H1 (cell line): ENCODE data around the gene DNAH10. TPM values are rescaled to one million over a fixed set of nuclear protein-coding genes. Genes with fewer than 3 reads are reported as not detected.

Experiments used
- CTCF ChIA-PET: fragments of 300-600 bp; sonication (Branson Sonifier 250); formaldehyde crosslinking; loops from one replicate; lab custom pipeline; 2021; ENCODE audit not compliant: partially characterized antibody; lab: Charles Lee
- POLR2A ChIA-PET: fragments of 300-600 bp; sonication (Branson Sonifier 250); formaldehyde crosslinking; loops from one replicate; lab custom pipeline; 2021; ENCODE audit warnings: inconsistent platforms; ENCODE audit not compliant: partially characterized antibody; lab: Charles Lee
- DNase-seq, 2 experiments: peaks; one replicate each; pipeline versions ENCODE4 v3.0.0 to v3.0.0-alpha.2; 2010 to 2022; ENCODE audit warnings: low spot score in 2 of 2, low read depth in 1 of 2, mixed read lengths in 1 of 2
- FAIRE-seq: peaks from 2 replicates; lab custom pipeline; 2011; peaks lifted over from hg19 to GRCh38; lab: Jason Lieb, UNC
- H2AFZ ChIP-seq: 2 replicates; pipeline ENCODE4 v1.8.1; 2012; ENCODE audit warnings: low read length, inconsistent platforms
- H2AK5ac ChIP-seq: 2 replicates; pipeline ENCODE4 v1.6.1; 2013; ENCODE audit warnings: low read depth, low read length
- H2BK120ac ChIP-seq: replicated peaks from 2 replicates; pipeline ENCODE3; 2013; ENCODE audit warnings: low read depth, low read length, inconsistent platforms
- H2BK12ac ChIP-seq: 2 replicates; pipeline ENCODE4 v1.6.1; 2013; ENCODE audit warnings: low read depth, low read length
- H2BK15ac ChIP-seq: 2 replicates; pipeline ENCODE4 v1.6.1; 2013; ENCODE audit warnings: low read length
- H2BK20ac ChIP-seq: 2 replicates; pipeline ENCODE4 v1.6.1; 2013; ENCODE audit warnings: low read length
- H2BK5ac ChIP-seq: 2 replicates; pipeline ENCODE4 v1.6.1; 2013; ENCODE audit warnings: low read depth, low read length
- H3K14ac ChIP-seq: 2 replicates; pipeline ENCODE4 v1.6.1; 2013; ENCODE audit warnings: inconsistent platforms; ENCODE audit not compliant: insufficient read length
- H3K18ac ChIP-seq: 2 replicates; pipeline ENCODE4 v1.6.1; 2013; ENCODE audit warnings: low read length; ENCODE audit errors: extremely low read depth
- H3K23ac ChIP-seq: 2 replicates; pipeline ENCODE4 v1.6.1; 2013; ENCODE audit warnings: inconsistent platforms; ENCODE audit not compliant: insufficient read length
- H3K23me2 ChIP-seq: 2 replicates; pipeline ENCODE4 v1.6.1; 2013; ENCODE audit warnings: low read depth, low read length
- H3K27ac ChIP-seq: 2 replicates; pipeline ENCODE4 v1.6.1; 2011; ENCODE audit warnings: low read depth, low read length, inconsistent platforms
- H3K27me3 ChIP-seq, 4 experiments: replicated peaks in 1 of 4; 1 replicate in 1 of 4; 2 replicates in 3 of 4; pipeline versions ENCODE4 v1.6.1 to v1.8.1; 2011 to 2013; ENCODE audit warnings: low read length in 3 of 4, mild to moderate bottlenecking in 3 of 4, inconsistent platforms in 2 of 4, mixed read lengths in 2 of 4, moderate library complexity in 1 of 4; ENCODE audit not compliant: control insufficient read depth in 3 of 4, insufficient read depth in 3 of 4; ENCODE audit errors: extremely low read depth in 1 of 4
- H3K36me3 ChIP-seq, 4 experiments: 2 replicates each; pipeline versions ENCODE4 v1.6.1 to v1.8.1; 2011 to 2013; ENCODE audit warnings: mild to moderate bottlenecking in 4 of 4, low read length in 3 of 4, moderate library complexity in 2 of 4, control low read depth in 1 of 4, inconsistent platforms in 1 of 4; ENCODE audit not compliant: insufficient read depth in 4 of 4, control insufficient read depth in 2 of 4
- H3K4ac ChIP-seq: replicated peaks from 2 replicates; pipeline ENCODE3; 2013; ENCODE audit warnings: low read length, low read depth, mixed read lengths, inconsistent platforms; ENCODE audit not compliant: insufficient read length
- H3K4me1 ChIP-seq, 4 experiments: replicated peaks in 1 of 4; 1 replicate in 1 of 4; 2 replicates in 3 of 4; pipeline versions ENCODE4 v1.6.1 to v1.8.1; 2011 to 2013; ENCODE audit warnings: low read length in 3 of 4, inconsistent platforms in 2 of 4, mixed read lengths in 1 of 4; ENCODE audit not compliant: insufficient read depth in 4 of 4, control insufficient read depth in 3 of 4
- H3K4me2 ChIP-seq, 2 experiments: 2 replicates each; pipeline versions ENCODE4 v1.6.1 to v1.8.1; 2011 to 2013; ENCODE audit warnings: low read depth in 2 of 2, low read length in 2 of 2, control low read depth in 1 of 2, inconsistent platforms in 1 of 2, mild to moderate bottlenecking in 1 of 2; ENCODE audit not compliant: insufficient read depth in 1 of 2
- H3K4me3 ChIP-seq, 4 experiments: fragments of 200-600, 300-600 bp in 1 of 4; sonication (generic), shearing (Covaris generic), sonication (Bioruptor Twin) in 1 of 4; 2 replicates each; pipeline versions ENCODE4 v1.5.1 to v1.8.1; 2011 to 2016; ENCODE audit warnings: low read length in 4 of 4, low read depth in 3 of 4, control low read depth in 2 of 4, inconsistent platforms in 2 of 4, mild to moderate bottlenecking in 2 of 4, mixed read lengths in 1 of 4, moderate library complexity in 1 of 4; ENCODE audit not compliant: insufficient read depth in 2 of 4; ENCODE audit errors: extremely low read depth in 1 of 4
- H3K56ac ChIP-seq: replicated peaks from 2 replicates; pipeline ENCODE3; 2013; ENCODE audit warnings: low read depth, mild to moderate bottlenecking, mixed read lengths, low read length, inconsistent platforms; ENCODE audit not compliant: insufficient read length
- H3K79me1 ChIP-seq: 2 replicates; pipeline ENCODE4 v1.6.1; 2013; ENCODE audit warnings: low read depth, low read length, control low read depth
- H3K79me2 ChIP-seq, 2 experiments: 2 replicates each; pipeline versions ENCODE4 v1.6.1 to v1.8.1; 2012 to 2013; ENCODE audit warnings: low read length in 2 of 2, mild to moderate bottlenecking in 2 of 2, inconsistent platforms in 1 of 2; ENCODE audit not compliant: insufficient read depth in 2 of 2, control insufficient read depth in 1 of 2
- H3K9ac ChIP-seq, 4 experiments: replicated peaks in 1 of 4; 1 replicate in 1 of 4; 2 replicates in 3 of 4; pipeline versions ENCODE4 v1.6.1 to v1.8.1; 2011 to 2013; ENCODE audit warnings: low read depth in 3 of 4, low read length in 3 of 4, control low read depth in 2 of 4, mild to moderate bottlenecking in 2 of 4, moderate library complexity in 2 of 4, inconsistent platforms in 1 of 4; ENCODE audit errors: extremely low read depth in 1 of 4
- H3K9me3 ChIP-seq, 2 experiments: 2 replicates each; pipeline versions ENCODE4 v1.6.1 to v1.8.1; 2012 to 2013; ENCODE audit warnings: mild to moderate bottlenecking in 2 of 2, moderate library complexity in 2 of 2, control low read depth in 1 of 2, inconsistent platforms in 1 of 2, low read depth in 1 of 2, low read length in 1 of 2, mixed read lengths in 1 of 2; ENCODE audit not compliant: insufficient read depth in 2 of 2
- H4K20me1 ChIP-seq, 2 experiments: replicated peaks in 1 of 2; 2 replicates each; pipeline versions ENCODE3 to v1.8.1; 2011 to 2013; ENCODE audit warnings: inconsistent platforms in 2 of 2, low read length in 2 of 2, mild to moderate bottlenecking in 1 of 2; ENCODE audit not compliant: insufficient read depth in 2 of 2, control insufficient read depth in 1 of 2
- H4K5ac ChIP-seq: 2 replicates; pipeline ENCODE4 v1.6.1; 2013; ENCODE audit warnings: low read length, low read depth, mixed read lengths, inconsistent platforms; ENCODE audit not compliant: insufficient read length
- H4K8ac ChIP-seq: 2 replicates; pipeline ENCODE4 v1.8.0; 2013; ENCODE audit warnings: mild to moderate bottlenecking, moderate library complexity, low read length, inconsistent platforms; ENCODE audit not compliant: insufficient read depth; ENCODE audit errors: extremely low read depth
- H4K91ac ChIP-seq: replicated peaks from 2 replicates; pipeline ENCODE3; 2013; ENCODE audit warnings: low read length, mixed read lengths, inconsistent platforms; ENCODE audit not compliant: insufficient read length
- ATF2 ChIP-seq: IDR thresholded peaks from 2 replicates; pipeline ENCODE4 v1.6.1; 2012; ENCODE audit warnings: low read length, inconsistent platforms
- ATF3 ChIP-seq: IDR thresholded peaks from 2 replicates; pipeline ENCODE4 v1.6.1; 2011; ENCODE audit warnings: low read depth, mild to moderate bottlenecking, low read length; ENCODE audit not compliant: insufficient read depth
- E2F6 ChIP-seq: IDR thresholded peaks from 2 replicates; pipeline ENCODE4 v1.6.1; 2012; ENCODE audit warnings: inconsistent platforms
- GABPA ChIP-seq: IDR thresholded peaks from 2 replicates; pipeline ENCODE4 v1.6.1; 2011; ENCODE audit warnings: mild to moderate bottlenecking, low read length, moderate library complexity, borderline replicate concordance; ENCODE audit not compliant: insufficient read depth
- HDAC6 ChIP-seq: IDR thresholded peaks from one replicate; pipeline ENCODE4 v1.7.1; 2012; ENCODE audit warnings: low read depth, mild to moderate bottlenecking, inconsistent platforms, low read length, moderate library complexity
- MAX ChIP-seq: IDR thresholded peaks from 2 replicates; pipeline ENCODE4 v1.6.1; 2012; ENCODE audit warnings: inconsistent platforms
- POLR2AphosphoS5 ChIP-seq: IDR thresholded peaks from 2 replicates; pipeline ENCODE4 v1.6.1; 2011; ENCODE audit warnings: low read depth, low read length
- SP4 ChIP-seq: IDR thresholded peaks from 2 replicates; pipeline ENCODE4 v1.6.1; 2012; ENCODE audit warnings: low read length, inconsistent platforms
- TAF7 ChIP-seq: optimal IDR thresholded peaks from 2 replicates; pipeline ENCODE3; 2011; ENCODE audit warnings: low read depth, mild to moderate bottlenecking, inconsistent platforms, low read length, moderate library complexity, borderline replicate concordance
- TCF12 ChIP-seq: IDR thresholded peaks from 2 replicates; pipeline ENCODE4 v1.6.1; 2011; ENCODE audit warnings: low read depth, mild to moderate bottlenecking, low read length
- WGBS, 2 experiments: shearing (Covaris generic) in 1 of 2; methylation state at CpG; one replicate each; pipeline versions ENCODE4 v1.1.6 to v1.1.7; 2013 to 2015; ENCODE audit warnings: low lambda C conversion rate in 2 of 2, mixed read lengths in 2 of 2, inconsistent platforms in 1 of 2, low coverage in 1 of 2, missing lambda C conversion rate in 1 of 2; ENCODE audit not compliant: insufficient replicate concordance in 2 of 2, insufficient coverage in 1 of 2, insufficient read length in 1 of 2; ENCODE audit errors: extremely low coverage in 1 of 2, missing lambda C conversion rate in 1 of 2; 5-methylcytosine and 5-hydroxymethylcytosine counted together
- polyA plus RNA-seq, 7 experiments: library from polyadenylated mRNA; depleted of rRNA in 3 of 7; stranded (reverse) in 5 of 7; unstranded in 2 of 7; fragments of >200 nt in 5 of 7; fragments of 200-250 nt in 2 of 7; gene quantifications; 1 replicate in 5 of 7; 2 replicates in 1 of 7; 4 replicates in 1 of 7; pipeline versions ENCODE4 v1.2.1 to v1.2.3, GENCODE V29; 2011 to 2013; ENCODE audit warnings: missing spikeins in 2 of 7, mixed read lengths in 2 of 7
- total RNA-seq: library from RNA; stranded (reverse); fragmentation: NEBNext Ultra II Directional; extraction: Animal tissue kit (Norgen Biotek cat#: 25700); gene quantifications from 2 replicates; pipeline ENCODE4 v1.2.1, GENCODE V29; 2021

Gene DNAH10
- total and polyA plus RNA-seq, 2 of the 8 experiments (the other 6 are each of a cell fraction or from before 2014, with no cell fraction given): 0.02 to 0.24 TPM

- H3K18ac ChIP-seq: no peak overlapping the region
- no peak overlapping the region for H3K27ac ChIP-seq
- no peaks in the 10 kb centered on the region for H4K20me1 ChIP-seq
- DNase-seq: no peak
- 85% methylated on average over 10 of the region's 11 CpGs; no CpG with 5 or more reads in 1 of the 2 experiments for WGBS, 2 experiments
- H3K56ac ChIP-seq: no peak overlapping the region
- no peak overlapping the region for H3K4me3 ChIP-seq
- H3K4ac ChIP-seq: no peak overlapping the region
- H2AK5ac ChIP-seq: no peak overlapping the region
- H3K79me1 ChIP-seq: no peaks in the 10 kb centered on the region
- H2BK5ac ChIP-seq: no peak overlapping the region
- H2BK15ac ChIP-seq: no peak overlapping the region
- ChIA-PET POLR2A (no interaction called here), CTCF (interaction anchor here (1.4 to 4.5 kb wide), 4 partner anchors 13 to 53 kb away, joined by 3 to 17 read pairs (median 5); no protein-coding TSS in a partner anchor)
- H3K79me2 ChIP-seq: no peaks in the 10 kb centered on the region
- H4K5ac ChIP-seq: no peak overlapping the region
- H3K4me1 ChIP-seq: no peaks in the 10 kb centered on the region
- no peaks in the 10 kb centered on the region for H3K9me3 ChIP-seq
- FAIRE-seq: no peak
- no peak overlapping the region for H3K23ac ChIP-seq
- H2BK20ac ChIP-seq: no peak overlapping the region
- no peak overlapping the region for H2BK120ac ChIP-seq
- no peak overlapping the region for H4K91ac ChIP-seq
- no peak overlapping the region for H2BK12ac ChIP-seq
- H3K27me3 ChIP-seq: peaks cover 0 to 2% (median 0%) of the 10 kb centered on the region in 4 experiments; a peak in 1 of 7 replicates
- H3K4me2 ChIP-seq: no peak overlapping the region
- H4K8ac ChIP-seq: no peak overlapping the region
- no peak overlapping the region for H3K9ac ChIP-seq
- H2AFZ ChIP-seq: no peak overlapping the region
- no peaks in the 10 kb centered on the region for H3K23me2 ChIP-seq
- H3K36me3 ChIP-seq: no peaks in the 10 kb centered on the region
- H3K14ac ChIP-seq: no peak overlapping the region
- TF ChIP-seq SP4 (no peak), POLR2AphosphoS5 (no peak), ATF3 (no peak), MAX (no peak), E2F6 (no peak), GABPA (no peak), ATF2 (no peak), TAF7 (no peak), HDAC6 (no peak), TCF12 (no peak)
Measured at GRCh38 chr12:123934016-123934620, 172.0 kb downstream of the DNAH10 start.
